HEK293 (cell line): Measurements from ENCODE around the gene ZNF276.

ENCODE experiments used
- CTCF ChIP-seq: fragments of 450-650 bp; formaldehyde crosslinking; IDR thresholded peaks from 2 replicates; pipeline ENCODE4 v1.5.1; 2016; ENCODE audit warnings: missing biosample characterization, missing genetic modification characterization
- ZBTB7A ChIP-seq: fragments of 450-650 bp; formaldehyde crosslinking; IDR thresholded peaks from 2 replicates; pipeline ENCODE4 v1.5.1; 2016; ENCODE audit warnings: low read depth, missing biosample characterization, missing genetic modification characterization
- ZBTB8A ChIP-seq: fragments of 450-650 bp; formaldehyde crosslinking; IDR thresholded peaks from 2 replicates; pipeline ENCODE4 v1.5.1; 2016; ENCODE audit warnings: missing biosample characterization, missing genetic modification characterization
- ZEB2 ChIP-seq: fragments of 450-650 bp; formaldehyde crosslinking; IDR thresholded peaks from 2 replicates; pipeline ENCODE4 v1.5.1; 2016; ENCODE audit warnings: missing biosample characterization, missing genetic modification characterization
- ZNF10 ChIP-seq: fragments of 450-650 bp; formaldehyde crosslinking; IDR thresholded peaks from 2 replicates; pipeline ENCODE4 v1.5.1; 2017; ENCODE audit warnings: missing biosample characterization, missing genetic modification characterization
- ZNF341 ChIP-seq: fragments of 450-650 bp; formaldehyde crosslinking; IDR thresholded peaks from 2 replicates; pipeline ENCODE4; 2016; ENCODE audit warnings: low read depth, missing biosample characterization, missing genetic modification characterization
- ZNF362 ChIP-seq: fragments of 450-650 bp; formaldehyde crosslinking; IDR thresholded peaks from 2 replicates; pipeline ENCODE4 v1.5.1; 2016; ENCODE audit warnings: missing biosample characterization, missing genetic modification characterization
- ZNF560 ChIP-seq: fragments of 450-650 bp; formaldehyde crosslinking; IDR thresholded peaks from 2 replicates; pipeline ENCODE4 v1.5.1; 2017; ENCODE audit warnings: missing biosample characterization, missing genetic modification characterization, borderline replicate concordance
- ZNF777 ChIP-seq: fragments of 450-650 bp; formaldehyde crosslinking; IDR thresholded peaks from 2 replicates; pipeline ENCODE4 v1.5.1; 2017; ENCODE audit warnings: missing biosample characterization, missing genetic modification characterization, borderline replicate concordance
- TF ChIP-seq, protein P1 (sequence below): fragments of 450-650 bp; formaldehyde crosslinking; IDR thresholded peaks from 2 replicates; pipeline ENCODE4 v1.5.1; 2017; ENCODE audit warnings: missing biosample characterization, missing genetic modification characterization
- TF ChIP-seq, protein P2 (sequence below): fragments of 450-650 bp; IDR thresholded peaks from 2 replicates; pipeline ENCODE4 v1.5.1; 2018; ENCODE audit warnings: missing biosample characterization, mild to moderate bottlenecking, missing genetic modification characterization

DNA sequence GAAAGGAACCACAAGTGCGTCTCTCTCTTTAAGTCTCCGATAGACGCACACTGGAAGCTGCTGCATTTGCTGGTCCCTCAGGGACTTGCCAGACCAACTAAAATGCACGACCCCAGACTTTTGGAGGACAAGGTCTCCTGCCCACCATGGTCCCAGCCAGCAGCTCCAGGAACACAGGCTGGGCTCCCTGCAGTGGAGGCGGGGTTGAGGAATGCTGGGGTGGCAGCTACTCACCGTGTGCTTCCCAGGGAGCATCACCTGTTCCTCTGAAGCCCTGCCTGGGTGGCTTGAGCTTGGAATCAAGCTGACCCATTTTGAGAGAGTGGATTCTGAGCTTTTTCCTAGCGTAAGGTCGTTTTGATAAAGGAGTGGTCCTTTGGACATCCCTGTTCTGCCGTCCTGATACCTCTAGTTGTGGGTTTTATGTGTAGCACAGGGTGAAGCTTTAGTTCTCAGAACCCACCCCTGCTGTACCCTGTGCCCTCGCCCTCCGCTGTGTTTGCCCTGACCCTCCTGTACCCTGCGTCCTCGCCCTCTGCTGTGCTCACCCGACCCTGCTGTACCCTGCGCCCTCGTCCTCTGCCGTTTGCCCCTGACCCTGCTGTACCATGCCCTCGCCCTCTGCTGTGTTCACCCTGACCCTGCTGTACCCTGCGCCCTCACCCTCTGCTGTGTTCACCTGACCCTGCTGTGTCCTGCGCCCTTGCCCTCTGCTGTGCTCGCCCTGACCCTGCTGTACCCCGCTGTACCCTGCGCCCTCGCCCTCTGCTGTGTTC, 11.0 kb downstream of the ZNF276 start:
- TF ChIP-seq, protein P1, sequence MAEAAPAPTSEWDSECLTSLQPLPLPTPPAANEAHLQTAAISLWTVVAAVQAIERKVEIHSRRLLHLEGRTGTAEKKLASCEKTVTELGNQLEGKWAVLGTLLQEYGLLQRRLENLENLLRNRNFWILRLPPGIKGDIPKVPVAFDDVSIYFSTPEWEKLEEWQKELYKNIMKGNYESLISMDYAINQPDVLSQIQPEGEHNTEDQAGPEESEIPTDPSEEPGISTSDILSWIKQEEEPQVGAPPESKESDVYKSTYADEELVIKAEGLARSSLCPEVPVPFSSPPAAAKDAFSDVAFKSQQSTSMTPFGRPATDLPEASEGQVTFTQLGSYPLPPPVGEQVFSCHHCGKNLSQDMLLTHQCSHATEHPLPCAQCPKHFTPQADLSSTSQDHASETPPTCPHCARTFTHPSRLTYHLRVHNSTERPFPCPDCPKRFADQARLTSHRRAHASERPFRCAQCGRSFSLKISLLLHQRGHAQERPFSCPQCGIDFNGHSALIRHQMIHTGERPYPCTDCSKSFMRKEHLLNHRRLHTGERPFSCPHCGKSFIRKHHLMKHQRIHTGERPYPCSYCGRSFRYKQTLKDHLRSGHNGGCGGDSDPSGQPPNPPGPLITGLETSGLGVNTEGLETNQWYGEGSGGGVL (tag by site-specific recombination), result no peak
- TF ChIP-seq ZEB2 (tag by site-specific recombination), result no peak
- no peak for TF ChIP-seq ZBTB7A (tag by site-specific recombination)
- TF ChIP-seq ZNF362, result no peak
- TF ChIP-seq CTCF, result no peak
- TF ChIP-seq ZNF341 (tag by site-specific recombination), result no peak
- TF ChIP-seq ZBTB8A (tag by site-specific recombination), result no peak
- TF ChIP-seq, protein P2, sequence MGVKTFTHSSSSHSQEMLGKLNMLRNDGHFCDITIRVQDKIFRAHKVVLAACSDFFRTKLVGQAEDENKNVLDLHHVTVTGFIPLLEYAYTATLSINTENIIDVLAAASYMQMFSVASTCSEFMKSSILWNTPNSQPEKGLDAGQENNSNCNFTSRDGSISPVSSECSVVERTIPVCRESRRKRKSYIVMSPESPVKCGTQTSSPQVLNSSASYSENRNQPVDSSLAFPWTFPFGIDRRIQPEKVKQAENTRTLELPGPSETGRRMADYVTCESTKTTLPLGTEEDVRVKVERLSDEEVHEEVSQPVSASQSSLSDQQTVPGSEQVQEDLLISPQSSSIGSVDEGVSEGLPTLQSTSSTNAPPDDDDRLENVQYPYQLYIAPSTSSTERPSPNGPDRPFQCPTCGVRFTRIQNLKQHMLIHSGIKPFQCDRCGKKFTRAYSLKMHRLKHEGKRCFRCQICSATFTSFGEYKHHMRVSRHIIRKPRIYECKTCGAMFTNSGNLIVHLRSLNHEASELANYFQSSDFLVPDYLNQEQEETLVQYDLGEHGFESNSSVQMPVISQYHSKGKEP (tag by site-specific recombination), result no peak
- no peak for TF ChIP-seq ZNF560 (tag by site-specific recombination)
- TF ChIP-seq ZNF10 (tag by site-specific recombination), result no peak
- no peak for TF ChIP-seq ZNF777
